ENCODE results near the gene SSBP3. TPM values are rescaled to one million over a fixed set of nuclear protein-coding genes. Genes with fewer than 3 reads are reported as not detected.

Gene SSBP3
- total RNA-seq, 2 experiments from 2014 or later: 44.4 to 49.6 TPM

GRCh38 chr1:54408147-54409066 is 2.2 kb upstream of the SSBP3 start:
- intact Hi-C loops (cut with micrococcal nuclease): loop anchor here (1.0 to 5.0 kb wide), 3 partner anchors 8 to 461 kb away; partner anchors contain the start of genes IFT25 and LRRC42
- peaks cover 51% of the 10 kb centered on the region for H3K4me1 Mint-ChIP-seq (ENCODE audit: low read depth)
- peak overlapping the region; percentile 92 for H3K27ac Mint-ChIP-seq
- no peak for DNase-seq
- no peaks in the 10 kb centered on the region for H3K27me3 Mint-ChIP-seq
- no peak overlapping the region for H3K4me3 Mint-ChIP-seq
- ChIA-PET POLR2A (interaction anchor here (0.8 to 2.5 kb wide), 4 partner anchors 56 to 208 kb away, joined by 3 to 22 read pairs (median 3); no protein-coding TSS in a partner anchor), CTCF (interaction anchor here (1.3 to 2.3 kb wide), 2 partner anchors 78 to 81 kb away, joined by 4 to 26 read pairs; no protein-coding TSS in a partner anchor)
- H3K36me3 Mint-ChIP-seq: peaks cover 9% of the 10 kb centered on the region
- H3K9me3 Mint-ChIP-seq: no peaks in the 10 kb centered on the region

DNA sequence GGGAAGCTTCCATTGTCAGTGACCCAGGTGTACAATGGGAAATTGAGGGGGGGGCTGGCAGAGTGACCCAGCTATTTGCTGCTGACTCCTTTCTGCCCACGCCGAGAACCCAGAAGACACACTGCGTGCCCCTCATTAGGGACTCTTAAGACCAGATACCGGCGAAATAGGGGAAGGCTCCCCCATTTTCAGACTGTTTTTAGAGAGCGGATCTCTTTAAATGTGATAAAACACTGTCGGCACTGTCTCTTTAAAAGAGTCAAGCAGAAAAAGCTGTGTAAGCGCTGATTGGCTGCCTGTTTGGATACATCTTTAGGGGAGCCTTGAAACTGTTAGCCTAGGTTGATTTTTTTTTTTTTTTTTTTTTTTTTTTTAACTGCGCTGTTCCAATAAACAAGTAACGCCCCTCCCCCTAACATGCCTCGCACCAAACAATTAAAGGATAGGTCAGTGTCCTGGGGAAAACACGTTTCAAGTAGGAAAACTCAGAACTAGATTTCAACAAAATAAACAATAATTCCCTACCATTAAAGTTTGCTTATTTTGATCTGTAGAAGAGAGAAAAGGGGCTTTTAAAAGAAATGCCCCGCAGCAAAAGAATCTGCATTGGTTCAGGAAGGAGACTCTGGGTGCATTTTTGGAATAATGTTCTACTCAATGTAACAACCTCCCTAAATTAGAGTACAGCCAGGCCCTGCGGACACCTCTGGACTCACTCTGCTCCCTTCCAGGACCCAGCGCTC is 1.4 kb upstream of the SSBP3 start:
- intact Hi-C loops (cut with micrococcal nuclease): loop anchor here (1.0 to 5.0 kb wide), 9 partner anchors 51 to 460 kb away; partner anchors contain the start of genes CYB5RL, IFT25, LRRC42 and MRPL37

DNA sequence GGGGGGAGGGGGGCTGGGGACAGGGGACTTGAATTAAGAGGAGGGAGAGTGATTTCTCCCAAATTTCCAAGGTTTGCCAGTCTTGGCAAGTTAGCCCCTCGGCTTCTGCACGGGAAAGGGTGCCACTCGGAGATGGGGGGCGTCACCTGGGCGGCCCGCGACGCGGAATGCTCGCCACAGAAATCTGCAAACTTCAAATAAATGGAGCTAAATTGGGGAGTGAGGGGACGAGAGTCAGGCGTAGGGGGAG is 885 bp upstream of the SSBP3 start:
- no peak for DNase-seq
- no peaks in the 10 kb centered on the region for H3K9me3 Mint-ChIP-seq
- ChIA-PET POLR2A (interaction anchor here (0.8 to 2.5 kb wide), 6 partner anchors 48 to 207 kb away, joined by 3 to 22 read pairs (median 3); no protein-coding TSS in a partner anchor), CTCF (interaction anchor here (1.0 to 2.3 kb wide), 3 partner anchors 80 to 226 kb away, joined by 4 to 26 read pairs (median 4); no protein-coding TSS in a partner anchor)
- peak overlapping the region; percentile 84 for H3K4me3 Mint-ChIP-seq
- no peaks in the 10 kb centered on the region for H3K27me3 Mint-ChIP-seq
- H3K27ac Mint-ChIP-seq: peak overlapping the region; percentile 92
- intact Hi-C loops (cut with micrococcal nuclease): loop anchor here (1.0 to 5.0 kb wide), 9 partner anchors 50 to 460 kb away; partner anchors contain the start of genes CYB5RL, IFT25, LRRC42 and MRPL37
- peaks cover 20% of the 10 kb centered on the region for H3K36me3 Mint-ChIP-seq
- H3K4me1 Mint-ChIP-seq (ENCODE audit: low read depth): peaks cover 57% of the 10 kb centered on the region

More for the DNA sequence above, 1.4 kb upstream of the SSBP3 start:
- Mint-ChIP-seq H3K27me3 (no peaks in the 10 kb centered on the region), H3K36me3 (peaks cover 16% of the 10 kb centered on the region), H3K9me3 (no peaks in the 10 kb centered on the region), H3K4me3 (peak overlapping the region; percentile 84), H3K27ac (peak overlapping the region; percentile 92), H3K4me1 (ENCODE audit: low read depth) (peaks cover 54% of the 10 kb centered on the region)
- ChIA-PET POLR2A (interaction anchor here (0.8 to 2.5 kb wide), 6 partner anchors 48 to 207 kb away, joined by 3 to 22 read pairs (median 3); no protein-coding TSS in a partner anchor), CTCF (interaction anchor here (1.0 to 2.3 kb wide), 3 partner anchors 79 to 226 kb away, joined by 4 to 26 read pairs (median 4); no protein-coding TSS in a partner anchor)
- DNase-seq: peak; percentile 72

DNA sequence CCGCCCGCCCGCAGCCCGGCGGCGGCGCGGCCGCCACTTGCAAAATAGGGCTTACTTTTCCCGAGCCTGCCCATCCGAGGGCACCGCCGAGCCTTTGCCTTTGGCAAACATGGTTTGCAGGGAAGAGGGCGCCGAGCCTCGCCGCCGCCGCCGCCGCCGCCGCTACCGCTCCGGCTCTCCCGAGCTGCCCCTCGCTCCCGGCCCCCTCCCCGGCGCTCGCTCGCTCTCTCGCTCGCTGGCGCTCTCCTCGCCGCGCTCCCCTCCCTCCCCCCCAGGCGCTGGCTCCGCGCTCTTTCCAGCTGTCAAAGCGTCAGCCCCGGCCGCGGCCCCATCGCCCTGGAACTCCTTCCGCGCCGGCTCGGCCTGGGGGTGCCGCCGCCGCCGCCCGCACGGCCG is 298 bp downstream of the SSBP3 start:
- CTCF ChIA-PET: interaction anchor here (1.0 to 2.3 kb wide), 3 partner anchors 83 to 94 kb away, joined by 3 to 26 read pairs (median 4); no protein-coding TSS in a partner anchor
- no peak for DNase-seq
- intact Hi-C loops (cut with micrococcal nuclease): loop anchor here (2.0 to 5.0 kb wide), 6 partner anchors 49 to 459 kb away; partner anchors contain the start of genes CYB5RL, IFT25, LRRC42 and MRPL37
- POLR2A ChIA-PET: interaction anchor here (0.8 to 2.5 kb wide), 5 partner anchors 8 to 353 kb away, joined by 3 to 22 read pairs (median 4); partner anchors contain the start of gene TMEM59
- peak overlapping the region; percentile 84 for H3K4me3 Mint-ChIP-seq
- H3K27ac Mint-ChIP-seq: no peak overlapping the region
- peaks cover 69% of the 10 kb centered on the region for H3K4me1 Mint-ChIP-seq (ENCODE audit: low read depth)
- peaks cover 32% of the 10 kb centered on the region for H3K36me3 Mint-ChIP-seq
- H3K9me3 Mint-ChIP-seq: no peaks in the 10 kb centered on the region
- no peaks in the 10 kb centered on the region for H3K27me3 Mint-ChIP-seq

- intact Hi-C loops (cut with micrococcal nuclease): loop anchor here (5.0 kb wide), 2 partner anchors 283 to 458 kb away; partner anchors contain the start of genes IFT25 and LRRC42
- Mint-ChIP-seq H3K36me3 (peaks cover 39% of the 10 kb centered on the region), H3K4me3 (peak overlapping the region; percentile 78), H3K4me1 (ENCODE audit: low read depth) (peaks cover 74% of the 10 kb centered on the region), H3K27me3 (no peaks in the 10 kb centered on the region), H3K9me3 (no peaks in the 10 kb centered on the region), H3K27ac (peak overlapping the region; percentile 21)
- ChIA-PET CTCF (interaction anchor here (1.0 kb wide), 1 partner anchor 47 kb away, joined by 3 read pairs; no protein-coding TSS in a partner anchor), POLR2A (interaction anchor here (2.2 to 2.5 kb wide), 2 partner anchors 46 to 83 kb away, joined by 10 to 22 read pairs; no protein-coding TSS in a partner anchor)
- peak; percentile 23 for DNase-seq
Measured at GRCh38 chr1:54404939-54405897, 976 bp downstream of the SSBP3 start.

DNA sequence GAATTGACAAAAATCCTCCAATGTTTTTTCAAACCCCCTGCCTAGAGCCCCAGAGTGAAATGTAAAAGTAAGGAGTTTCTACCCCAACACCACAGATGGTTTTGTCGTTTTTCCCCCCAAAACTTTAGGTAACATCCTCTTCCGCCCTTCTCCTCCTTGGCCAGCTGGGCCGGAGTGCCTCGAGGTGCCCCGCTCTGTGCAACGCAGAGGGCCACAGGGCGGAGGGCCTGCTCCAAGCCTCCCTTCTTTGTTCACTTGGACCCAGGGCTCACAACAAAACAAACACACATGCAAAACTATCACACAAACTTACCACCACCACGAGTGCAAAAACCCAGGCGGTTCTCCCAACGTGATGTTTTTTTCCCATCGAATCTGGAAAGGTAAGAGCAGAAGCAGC is 1.9 kb downstream of the SSBP3 start:
- CTCF ChIA-PET: interaction anchor here (0.9 to 1.0 kb wide), 3 partner anchors 46 to 343 kb away, joined by 3 to 6 read pairs (median 3); no protein-coding TSS in a partner anchor
- peaks cover 74% of the 10 kb centered on the region for H3K4me1 Mint-ChIP-seq (ENCODE audit: low read depth)
- no peak for DNase-seq
- POLR2A ChIA-PET: interaction anchor here (0.6 kb wide), 1 partner anchor 28 kb away, joined by 3 read pairs; no protein-coding TSS in a partner anchor
- H3K9me3 Mint-ChIP-seq: no peaks in the 10 kb centered on the region
- peak overlapping the region; percentile 76 for H3K27ac Mint-ChIP-seq
- intact Hi-C loops (cut with micrococcal nuclease): no loop called here
- no peaks in the 10 kb centered on the region for H3K27me3 Mint-ChIP-seq
- peak overlapping the region; percentile 78 for H3K4me3 Mint-ChIP-seq
- peaks cover 46% of the 10 kb centered on the region for H3K36me3 Mint-ChIP-seq

DNA sequence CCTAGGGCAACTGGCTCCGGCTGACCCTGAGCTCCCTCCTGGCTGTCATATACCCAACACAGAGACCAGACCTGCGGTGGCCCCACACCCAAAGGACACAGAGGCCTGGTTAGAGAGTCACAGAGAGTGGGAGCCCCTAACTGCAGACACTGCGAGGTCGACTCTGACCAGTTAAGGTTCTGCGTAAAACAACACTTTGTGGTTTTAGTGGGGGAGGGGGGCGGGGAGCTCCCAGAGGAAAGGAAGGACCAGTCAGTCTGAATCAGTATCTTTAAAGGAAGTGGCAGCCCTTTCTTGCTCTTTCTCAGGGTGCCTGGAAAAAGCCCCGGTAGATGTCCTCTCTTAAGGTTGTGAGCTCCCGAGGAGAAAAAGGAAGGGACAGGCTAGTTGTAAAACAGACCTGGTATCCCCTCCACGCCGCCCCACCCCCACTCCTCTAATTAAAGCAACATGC is 2.4 kb downstream of the SSBP3 start:
- POLR2A ChIA-PET: interaction anchor here (0.6 to 0.9 kb wide), 2 partner anchors 27 to 116 kb away, joined by 3 read pairs; no protein-coding TSS in a partner anchor
- Mint-ChIP-seq H3K27me3 (no peaks in the 10 kb centered on the region), H3K36me3 (peaks cover 51% of the 10 kb centered on the region), H3K4me1 (ENCODE audit: low read depth) (peaks cover 74% of the 10 kb centered on the region), H3K4me3 (peak overlapping the region; percentile 78), H3K27ac (peak overlapping the region; percentile 76), H3K9me3 (no peaks in the 10 kb centered on the region)
- DNase-seq: peak; percentile 52
- CTCF ChIA-PET: interaction anchor here (0.7 to 1.0 kb wide), 4 partner anchors 14 to 343 kb away, joined by 3 to 6 read pairs (median 3); no protein-coding TSS in a partner anchor
- intact Hi-C loops (cut with micrococcal nuclease): no loop called here

DNA sequence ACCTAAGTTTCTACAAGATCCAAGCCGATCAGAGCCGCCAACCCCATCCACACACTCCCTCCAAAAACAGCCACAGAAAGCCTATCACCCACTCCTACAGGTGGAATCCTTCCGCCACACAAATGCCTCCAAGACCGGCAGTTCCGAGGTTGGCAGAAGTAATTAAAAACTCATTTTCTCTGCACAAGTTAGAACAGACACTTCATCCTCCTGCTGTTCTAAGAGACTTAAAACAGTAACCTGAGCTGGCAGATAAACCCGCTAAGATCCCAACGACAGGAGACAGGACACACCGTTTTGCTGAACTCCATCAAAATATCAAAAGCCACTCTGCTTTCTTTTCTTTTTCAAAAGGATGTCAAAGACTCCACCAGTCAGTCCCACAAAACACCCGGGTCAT is 2.8 kb downstream of the SSBP3 start:
- intact Hi-C loops (cut with micrococcal nuclease): no loop called here
- DNase-seq: no peak
- peaks cover 74% of the 10 kb centered on the region for H3K4me1 Mint-ChIP-seq (ENCODE audit: low read depth)
- peaks cover 55% of the 10 kb centered on the region for H3K36me3 Mint-ChIP-seq
- H3K4me3 Mint-ChIP-seq: peak overlapping the region; percentile 78
- H3K9me3 Mint-ChIP-seq: no peaks in the 10 kb centered on the region
- ChIA-PET POLR2A (interaction anchor here (0.9 kb wide), 1 partner anchor 115 kb away, joined by 3 read pairs; no protein-coding TSS in a partner anchor), CTCF (interaction anchor here (0.7 to 1.0 kb wide), 4 partner anchors 14 to 342 kb away, joined by 3 to 6 read pairs (median 3); no protein-coding TSS in a partner anchor)
- peak overlapping the region; percentile 76 for H3K27ac Mint-ChIP-seq
- H3K27me3 Mint-ChIP-seq: no peaks in the 10 kb centered on the region

DNA sequence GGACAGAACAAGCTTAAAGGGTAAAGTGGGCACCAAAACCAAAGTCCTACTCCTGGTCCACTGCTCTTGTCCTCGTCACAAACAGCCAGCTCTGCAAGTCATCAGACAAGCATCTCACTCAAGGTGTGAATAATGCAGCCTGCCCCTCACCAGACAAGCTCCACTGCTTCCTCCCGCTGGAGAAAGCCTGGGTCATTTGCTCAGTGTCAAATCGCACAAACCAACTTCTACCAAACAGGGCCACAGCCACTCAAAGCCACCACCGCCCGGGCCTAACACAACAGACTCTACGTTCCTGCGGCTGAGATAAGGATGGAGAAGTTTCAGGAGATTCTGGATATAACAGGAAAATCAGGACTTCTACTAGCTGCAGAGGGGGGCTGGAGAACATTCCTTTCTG is 3.3 kb downstream of the SSBP3 start:
- H3K27me3 Mint-ChIP-seq: no peaks in the 10 kb centered on the region
- H3K9me3 Mint-ChIP-seq: no peaks in the 10 kb centered on the region
- H3K4me1 Mint-ChIP-seq (ENCODE audit: low read depth): peaks cover 73% of the 10 kb centered on the region
- ChIA-PET CTCF (interaction anchor here (0.7 to 1.0 kb wide), 2 partner anchors 15 to 16 kb away, joined by 3 read pairs; no protein-coding TSS in a partner anchor), POLR2A (interaction anchor here (0.9 kb wide), 1 partner anchor 115 kb away, joined by 3 read pairs; no protein-coding TSS in a partner anchor)
- intact Hi-C loops (cut with micrococcal nuclease): no loop called here
- peaks cover 60% of the 10 kb centered on the region for H3K36me3 Mint-ChIP-seq
- H3K4me3 Mint-ChIP-seq: no peak overlapping the region
- H3K27ac Mint-ChIP-seq: no peak overlapping the region
- no peak for DNase-seq

DNA sequence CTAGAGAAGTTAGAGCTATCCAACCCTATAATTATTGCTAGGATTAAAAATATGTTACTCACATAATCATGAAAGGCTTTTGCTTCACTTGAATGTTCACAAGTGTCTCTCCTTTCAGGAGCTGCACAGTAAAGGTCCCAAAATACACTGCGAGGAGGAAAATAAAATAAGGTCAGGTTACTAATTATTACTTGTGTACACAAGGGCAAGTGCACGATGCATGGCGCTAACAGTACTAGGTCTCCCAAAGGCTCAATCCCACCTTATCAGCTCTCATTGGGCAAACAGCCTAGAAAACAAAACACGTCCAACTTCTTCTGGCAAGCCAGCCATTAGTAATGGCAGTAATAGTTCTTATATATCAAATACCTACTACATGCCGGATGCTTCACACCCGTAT is 4.4 kb downstream of the SSBP3 start:
- H3K4me1 Mint-ChIP-seq (ENCODE audit: low read depth): peaks cover 69% of the 10 kb centered on the region
- intact Hi-C loops (cut with micrococcal nuclease): no loop called here
- POLR2A ChIA-PET: no interaction called here
- peaks cover 67% of the 10 kb centered on the region for H3K36me3 Mint-ChIP-seq
- H3K27me3 Mint-ChIP-seq: no peaks in the 10 kb centered on the region
- H3K4me3 Mint-ChIP-seq: no peak overlapping the region
- H3K9me3 Mint-ChIP-seq: no peaks in the 10 kb centered on the region
- H3K27ac Mint-ChIP-seq: no peak overlapping the region
- DNase-seq: no peak
- CTCF ChIA-PET: interaction anchor here (0.7 to 1.5 kb wide), 2 partner anchors 88 to 202 kb away, joined by 3 to 4 read pairs; partner anchors contain the start of genes CYB5RL and MRPL37
